Measurements from ENCODE around the gene CTSF. TPM values are rescaled to one million over a fixed set of nuclear protein-coding genes. Genes with fewer than 3 reads are reported as not detected.

The CTSF gene
- total RNA-seq, 2 experiments from 2014 or later, result 16.0 to 16.8 TPM

DNA sequence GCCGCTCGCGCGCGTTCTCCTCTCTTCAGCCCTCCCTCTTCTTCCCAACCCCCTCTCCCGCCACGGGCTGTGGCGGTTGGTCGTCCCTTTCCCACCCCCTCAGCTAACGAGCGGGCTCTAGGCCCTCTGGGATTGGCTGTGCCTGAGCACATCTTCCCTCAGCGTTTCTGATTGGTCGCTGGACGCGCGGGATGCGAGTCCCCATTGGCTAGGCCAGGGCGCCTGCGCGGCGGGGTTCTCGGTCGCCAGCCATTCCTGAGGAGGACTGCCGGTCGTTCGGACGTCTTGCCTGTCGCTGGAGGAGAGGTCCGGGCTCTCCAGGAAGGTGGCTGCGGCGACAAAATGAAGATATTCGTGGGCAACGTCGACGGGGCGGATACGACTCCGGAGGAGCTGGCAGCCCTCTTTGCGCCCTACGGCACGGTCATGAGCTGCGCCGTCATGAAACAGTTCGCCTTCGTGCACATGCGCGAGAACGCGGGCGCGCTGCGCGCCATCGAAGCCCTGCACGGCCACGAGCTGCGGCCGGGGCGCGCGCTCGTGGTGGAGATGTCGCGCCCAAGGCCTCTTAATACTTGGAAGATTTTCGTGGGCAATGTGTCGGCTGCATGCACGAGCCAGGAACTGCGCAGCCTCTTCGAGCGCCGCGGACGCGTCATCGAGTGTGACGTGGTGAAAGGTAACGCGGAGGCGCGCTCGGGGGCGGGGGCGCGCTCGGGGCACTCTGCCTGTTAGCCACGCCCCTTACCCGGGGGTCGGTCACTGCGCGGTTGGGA is 48.2 kb upstream of the CTSF start, which contains the start of gene RBM14:
Gene RBM14, plus strand, starts transcription at position 252 of the 776 bp plus-strand sequence. Its CDS starts 91 bp downstream, at position 343.
- intact Hi-C loops (cut with DNase I, micrococcal nuclease), result loop anchor here (1.0 to 5.0 kb wide), 5 partner anchors 22 to 149 kb away; partner anchors contain the start of genes CCDC87 (in 2 of the 2), CCS (in 2 of the 2), PELI3 (in 1 of the 2) and RBM4 (in 1 of the 2)
- no peak for TF ChIP-seq CTCF (IDR thresholded peaks at IDR 0.05)
- peaks cover 27% of the 10 kb centered on the region for H3K36me3 ChIP-seq (ENCODE audit: insufficient read depth, low read length)
- ChIA-PET CTCF (interaction anchor here (1.2 to 5.9 kb wide), 4 partner anchors 22 to 178 kb away, joined by 4 to 47 read pairs (median 22); partner anchors contain the start of genes CCDC87, CCS, MRPL11 and RBM4), POLR2A (interaction anchor here (0.5 to 16.0 kb wide), 39 partner anchors 8 to 1646 kb away, joined by 3 to 511 read pairs (median 4); partner anchors contain the start of genes ACTN3, CCDC87, CCS and CTSF)
- peak within 1 kb of the TSS; percentile 99 for H3K4me3 ChIP-seq (ENCODE audit: low read length)
- Mint-ChIP-seq H3K9me3 (no peaks in the 10 kb centered on the region), H3K4me3 (peak within 1 kb of the TSS; percentile 99), H3K36me3 (ENCODE audit: low read depth) (peaks cover 45% of the 10 kb centered on the region), H3K27me3 (no peaks in the 10 kb centered on the region), H3K27ac (peak within 1 kb of the TSS; percentile 94), H3K4me1 (ENCODE audit: low read depth) (peaks cover 53% of the 10 kb centered on the region)
- no peaks in the 10 kb centered on the region for H3K9me3 ChIP-seq (ENCODE audit: control insufficient read depth in 1 of 2, insufficient read depth in 1 of 2, low read length in 2 of 2)
- H3K27ac ChIP-seq (ENCODE audit: low read depth in 1 of 2, low read length in 2 of 2), result peak within 1 kb of the TSS; percentile 96 to 98
- H3K27me3 ChIP-seq (ENCODE audit: control insufficient read depth in 1 of 2, insufficient read depth in 2 of 2, low read length in 2 of 2), result no peaks in the 10 kb centered on the region
- ATAC-seq (ENCODE audit: poor library complexity) (peak; percentile 81), DNase-seq (peak; percentile 95 to 100 (median 97))
- peaks cover 50% of the 10 kb centered on the region for H3K4me1 ChIP-seq (ENCODE audit: insufficient read depth, low read length)

GRCh38 chr11:66614073-66614472 is 45.7 kb upstream of the CTSF start:
- Histone ChIP-seq H3K27me3 (ENCODE audit: control insufficient read depth in 1 of 2, insufficient read depth in 2 of 2, low read length in 2 of 2) (no peaks in the 10 kb centered on the region), H3K9me3 (ENCODE audit: control insufficient read depth in 1 of 2, insufficient read depth in 1 of 2, low read length in 2 of 2) (no peaks in the 10 kb centered on the region), H3K36me3 (ENCODE audit: insufficient read depth, low read length) (peaks cover 13% of the 10 kb centered on the region), H3K4me3 (ENCODE audit: low read length) (no peak overlapping the region), H3K4me1 (ENCODE audit: insufficient read depth, low read length) (peaks cover 27% of the 10 kb centered on the region), H3K27ac (ENCODE audit: low read depth in 1 of 2, low read length in 2 of 2) (no peak overlapping the region)
- intact Hi-C loops (cut with DNase I, micrococcal nuclease), result no loop called here
- ChIA-PET POLR2A (no interaction called here), CTCF (interaction anchor here (1.0 to 1.3 kb wide), 2 partner anchors 21 to 64 kb away, joined by 3 read pairs; partner anchors contain the start of genes CCDC87 and CCS)
- DNase-seq (peak in 1 of 14 experiments; percentile 15), ATAC-seq (ENCODE audit: poor library complexity) (no peak)
- H3K4me3 Mint-ChIP-seq, result no peak overlapping the region
- peaks cover 30% of the 10 kb centered on the region for H3K36me3 Mint-ChIP-seq (ENCODE audit: low read depth)
- peaks cover 42% of the 10 kb centered on the region for H3K4me1 Mint-ChIP-seq (ENCODE audit: low read depth)
- H3K27me3 Mint-ChIP-seq, result no peaks in the 10 kb centered on the region
- H3K9me3 Mint-ChIP-seq, result no peaks in the 10 kb centered on the region
- no peak overlapping the region for H3K27ac Mint-ChIP-seq
- no peak for TF ChIP-seq CTCF (IDR thresholded peaks at IDR 0.05)

GRCh38 chr11:66612458-66612857 is 44.1 kb upstream of the CTSF start:
- no peaks in the 10 kb centered on the region for H3K27me3 Mint-ChIP-seq
- no peaks in the 10 kb centered on the region for H3K9me3 Mint-ChIP-seq
- TF ChIP-seq CTCF (IDR thresholded peaks at IDR 0.05), result no peak

More at GRCh38 chr11:66612458-66612857, 44.1 kb upstream of the CTSF start:
- peaks cover 26% of the 10 kb centered on the region for H3K4me1 Mint-ChIP-seq (ENCODE audit: low read depth)
- H3K4me3 ChIP-seq (ENCODE audit: low read length), result no peak overlapping the region
- DNase-seq (no peak), ATAC-seq (ENCODE audit: poor library complexity) (no peak)
- no peak overlapping the region for H3K4me3 Mint-ChIP-seq
- H3K27ac Mint-ChIP-seq, result no peak overlapping the region
- H3K36me3 ChIP-seq (ENCODE audit: insufficient read depth, low read length), result no peaks in the 10 kb centered on the region
- H3K27ac ChIP-seq (ENCODE audit: low read depth in 1 of 2, low read length in 2 of 2), result no peak overlapping the region
- CTCF ChIA-PET, result no interaction called here
- no peaks in the 10 kb centered on the region for H3K9me3 ChIP-seq (ENCODE audit: control insufficient read depth in 1 of 2, insufficient read depth in 1 of 2, low read length in 2 of 2)
- H3K4me1 ChIP-seq (ENCODE audit: insufficient read depth, low read length), result peaks cover 10% of the 10 kb centered on the region
- POLR2A ChIA-PET, result interaction anchor here (1.4 kb wide), 2 partner anchors 20 to 65 kb away, joined by 4 to 5 read pairs; partner anchors contain the start of genes CCDC87 and RBM4B
- peaks cover 14% of the 10 kb centered on the region for H3K36me3 Mint-ChIP-seq (ENCODE audit: low read depth)
- intact Hi-C loops (cut with DNase I, micrococcal nuclease), result no loop called here
- H3K27me3 ChIP-seq (ENCODE audit: control insufficient read depth in 1 of 2, insufficient read depth in 2 of 2, low read length in 2 of 2), result no peaks in the 10 kb centered on the region

Measured in CD4-positive, alpha-beta T cell (primary cell).